Skeletal muscle cell (primary cell): ENCODE measurements around the gene MASP2.
"Not testable (repeated sequence)": the region's sequence is repeated elsewhere in the genome, so short reads cannot be mapped to it uniquely, and the experiment has no call there.

Experiments
- DNase-seq: peaks from one replicate; pipeline ENCODE4 v3.0.0-alpha.2; 2010; ENCODE audit warnings: low read depth
- H3K4me3 ChIP-seq: 2 replicates; pipeline ENCODE4 v1.5.1; 2011; ENCODE audit warnings: low read depth, mild to moderate bottlenecking, control low read depth, low read length, moderate library complexity

MASP2 gene

GRCh38 chr1:11059155-11059967, 12.3 kb upstream of the MASP2 start:
- no peak for DNase-seq
- H3K4me3 ChIP-seq: peak overlapping the region; percentile 96

GRCh38 chr1:11058595-11059154, 11.6 kb upstream of the MASP2 start:
- DNase-seq: no peak
- peak overlapping the region; percentile 96 for H3K4me3 ChIP-seq

- DNase-seq: no peak
- H3K4me3 ChIP-seq: no peak overlapping the region
Measured at GRCh38 chr1:11058026-11058425, 11.0 kb upstream of the MASP2 start.

GRCh38 chr1:11057477-11057876, 10.4 kb upstream of the MASP2 start:
- H3K4me3 ChIP-seq: no peak overlapping the region
- DNase-seq: no peak

GRCh38 chr1:11056504-11056903, 9.5 kb upstream of the MASP2 start:
- no peak overlapping the region for H3K4me3 ChIP-seq
- DNase-seq: no peak

GRCh38 chr1:11055676-11056075, 8.6 kb upstream of the MASP2 start:
- no peak for DNase-seq
- H3K4me3 ChIP-seq: no peak overlapping the region

GRCh38 chr1:11054666-11055065, 7.6 kb upstream of the MASP2 start:
- H3K4me3 ChIP-seq: no peak overlapping the region
- DNase-seq: no peak

GRCh38 chr1:11054181-11054580, 7.1 kb upstream of the MASP2 start:
- no peak overlapping the region for H3K4me3 ChIP-seq
- no peak for DNase-seq

GRCh38 chr1:11053758-11054137, 6.7 kb upstream of the MASP2 start:
- no peak for DNase-seq

GRCh38 chr1:11052839-11053757, 6.1 kb upstream of the MASP2 start:
- no peak for DNase-seq
- no peak overlapping the region for H3K4me3 ChIP-seq

More at GRCh38 chr1:11053758-11054137, 6.7 kb upstream of the MASP2 start:
- no peak overlapping the region for H3K4me3 ChIP-seq

- DNase-seq: no peak
- no peak overlapping the region for H3K4me3 ChIP-seq
Measured at GRCh38 chr1:11051781-11052511, 4.9 kb upstream of the MASP2 start.

GRCh38 chr1:11051121-11051520, 4.1 kb upstream of the MASP2 start:
- DNase-seq: not testable (repeated sequence)

GRCh38 chr1:11046270-11046566, 821 bp downstream of the MASP2 start:
- no peak for DNase-seq
- H3K4me3 ChIP-seq: no peak overlapping the region

More at GRCh38 chr1:11051121-11051520, 4.1 kb upstream of the MASP2 start:
- H3K4me3 ChIP-seq: not testable (repeated sequence)

- no peak for DNase-seq
- no peak overlapping the region for H3K4me3 ChIP-seq
Measured at GRCh38 chr1:11045428-11046269, 1.4 kb downstream of the MASP2 start.

GRCh38 chr1:11044849-11045427, 2.1 kb downstream of the MASP2 start:
- H3K4me3 ChIP-seq: no peak overlapping the region

GRCh38 chr1:11044086-11044848, 2.8 kb downstream of the MASP2 start:
- no peak overlapping the region for H3K4me3 ChIP-seq
- no peak for DNase-seq

More at GRCh38 chr1:11044849-11045427, 2.1 kb downstream of the MASP2 start:
- DNase-seq: no peak

- no peak overlapping the region for H3K4me3 ChIP-seq
- no peak for DNase-seq
Measured at GRCh38 chr1:11042995-11043874, 3.8 kb downstream of the MASP2 start.
